GM23338 (cell line): Measurements from ENCODE around the gene CCDC73. TPM values are rescaled to one million over a fixed set of nuclear protein-coding genes. Genes with fewer than 3 reads are reported as not detected.
"Not testable (repeated sequence)": the region's sequence is repeated elsewhere in the genome, so short reads cannot be mapped to it uniquely, and the experiment has no call there.

Experiments
- ATAC-seq: fragments of 200-7000 bp; cut with Tn5 transposase; 3 replicates; pipeline ENCODE4 v1.9.1; 2020
- DNase-seq: peaks from one replicate; pipeline ENCODE4 v3.0.0-alpha.2; 2015; ENCODE audit warnings: low spot score
- H2AFZ ChIP-seq: fragments of 200-600 bp; sonication (generic); 2 replicates; pipeline ENCODE4 v1.8.0; 2016; ENCODE audit warnings: antibody characterized with exemption, mild to moderate bottlenecking, moderate library complexity
- H3F3A ChIP-seq: fragments of 200-600 bp; sonication (generic); replicated peaks from 2 replicates; pipeline ENCODE4 v1.8.0; 2017; ENCODE audit warnings: antibody characterized with exemption, mixed run types, low read depth
- H3K27ac ChIP-seq: fragments of 200-600 bp; sonication (generic); 2 replicates; pipeline ENCODE4 v1.6.1; 2016; ENCODE audit warnings: low read depth
- H3K27me3 ChIP-seq: fragments of 200-600 bp; sonication (generic); 2 replicates; pipeline ENCODE4 v1.8.0; 2016; ENCODE audit warnings: mild to moderate bottlenecking, mixed run types, moderate library complexity; ENCODE audit not compliant: insufficient read depth
- H3K36me3 ChIP-seq: fragments of 200-600 bp; sonication (generic); 2 replicates; pipeline ENCODE4 v1.8.0; 2016; ENCODE audit warnings: mild to moderate bottlenecking; ENCODE audit not compliant: insufficient read depth
- H3K4me1 ChIP-seq: fragments of 200-600 bp; sonication (generic); 2 replicates; pipeline ENCODE4 v1.8.0; 2016; ENCODE audit warnings: mild to moderate bottlenecking, moderate library complexity; ENCODE audit not compliant: insufficient read depth
- H3K4me2 ChIP-seq: fragments of 200-600 bp; sonication (generic); 2 replicates; pipeline ENCODE4 v1.7.1; 2017; ENCODE audit warnings: mixed run types
- H3K4me3 ChIP-seq: fragments of 200-600 bp; sonication (generic); 2 replicates; pipeline ENCODE4 v1.6.1; 2016; ENCODE audit warnings: mixed run types
- H3K79me2 ChIP-seq: fragments of 200-600 bp; sonication (generic); replicated peaks from 2 replicates; pipeline ENCODE4 v1.8.0; 2017; ENCODE audit warnings: mild to moderate bottlenecking; ENCODE audit not compliant: insufficient read depth
- H3K9me2 ChIP-seq: fragments of 200-600 bp; sonication (generic); 2 replicates; pipeline ENCODE4 v1.8.0; 2017; ENCODE audit not compliant: insufficient read depth
- H4K20me1 ChIP-seq: fragments of 200-600 bp; sonication (generic); replicated peaks from 2 replicates; pipeline ENCODE4 v1.8.0; 2017; ENCODE audit warnings: mild to moderate bottlenecking; ENCODE audit not compliant: insufficient read depth
- H3K27ac Mint-ChIP-seq: 2 replicates; pipeline ENCODE4 v1.8.0; 2020; ENCODE audit warnings: inconsistent platforms, mild to moderate bottlenecking, moderate library complexity, mixed read lengths
- H3K27me3 Mint-ChIP-seq: 3 replicates; pipeline ENCODE4 v1.8.0; 2022; ENCODE audit warnings: low read depth, mild to moderate bottlenecking, moderate library complexity, mixed read lengths, inconsistent platforms; ENCODE audit not compliant: insufficient read depth, poor library complexity
- H3K36me3 Mint-ChIP-seq: 3 replicates; pipeline ENCODE4 v1.8.0; 2021; ENCODE audit warnings: low read depth, mild to moderate bottlenecking, inconsistent platforms, moderate library complexity, mixed read lengths
- H3K4me1 Mint-ChIP-seq: 3 replicates; pipeline ENCODE4 v1.8.0; 2020; ENCODE audit warnings: mild to moderate bottlenecking, inconsistent platforms, mixed read lengths
- H3K4me3 Mint-ChIP-seq: 3 replicates; pipeline ENCODE4 v1.8.0; 2021; ENCODE audit warnings: moderate library complexity, mild to moderate bottlenecking, inconsistent platforms, mixed read lengths
- H3K9me3 Mint-ChIP-seq: 3 replicates; pipeline ENCODE4 v1.8.0; 2020; ENCODE audit warnings: moderate library complexity, mild to moderate bottlenecking, inconsistent platforms, mixed read lengths
- CTCF ChIP-seq, 2 experiments: fragments of 200-600 bp in 1 of 2; sonication (generic) in 1 of 2; conservative IDR thresholded peaks; 2 replicates each; pipeline versions ENCODE4 v1.5.1 to v1.6.1; 2016 to 2017; ENCODE audit warnings: antibody characterized with exemption in 2 of 2, low read depth in 2 of 2, mild to moderate bottlenecking in 2 of 2, moderate library complexity in 1 of 2
- ETS1 ChIP-seq: IDR thresholded peaks from 2 replicates; pipeline ENCODE4 v1.6.1; 2016; ENCODE audit warnings: antibody characterized with exemption
- EZH2 ChIP-seq: fragments of 200-600 bp; sonication (generic); IDR thresholded peaks from one replicate; pipeline ENCODE4 v1.8.0; 2017; ENCODE audit warnings: antibody characterized with exemption, mild to moderate bottlenecking, low read depth; ENCODE audit not compliant: unreplicated experiment
- EZH2phosphoT487 ChIP-seq: fragments of 200-600 bp; sonication (generic); IDR thresholded peaks from one replicate; pipeline ENCODE4 v1.8.1; 2018; ENCODE audit warnings: antibody characterized with exemption; ENCODE audit not compliant: unreplicated experiment
- JUNB ChIP-seq: IDR thresholded peaks from one replicate; pipeline ENCODE4 v1.6.1; 2016; ENCODE audit warnings: antibody characterized with exemption; ENCODE audit not compliant: unreplicated experiment
- NANOG ChIP-seq: IDR thresholded peaks from 2 replicates; pipeline ENCODE4 v1.6.1; 2016; ENCODE audit warnings: antibody characterized with exemption, borderline replicate concordance
- POLR2AphosphoS5 ChIP-seq: IDR thresholded peaks from 2 replicates; pipeline ENCODE4 v1.6.1; 2016; ENCODE audit warnings: antibody characterized with exemption, low read depth
- STAT1 ChIP-seq: IDR thresholded peaks from one replicate; pipeline ENCODE4 v1.6.1; 2016; ENCODE audit warnings: antibody characterized with exemption; ENCODE audit not compliant: unreplicated experiment
- ZNF114 ChIP-seq: fragments of 250-450 bp; sonication (Bioruptor Pico); IDR thresholded peaks from 2 replicates; pipeline ENCODE4 v1.5.0; 2020; ENCODE audit warnings: mild to moderate bottlenecking, moderate library complexity
- ZNF331 ChIP-seq: fragments of 250-450 bp; sonication (Bioruptor Pico); IDR thresholded peaks from 2 replicates; pipeline ENCODE4 v1.5.0; 2020; ENCODE audit warnings: low read depth, mild to moderate bottlenecking, moderate library complexity
- polyA plus RNA-seq: library from polyadenylated mRNA; unstranded; fragments of >200 nt; fragmentation: Nextera tagmentation; extraction: Ambion mirVana; gene quantifications from 2 replicates; pipeline ENCODE4 v1.2.1, GENCODE V29; 2016
- total RNA-seq: library from RNA; depleted of rRNA; stranded (reverse); fragments of >200 nt; shearing (Covaris generic); gene quantifications from 2 replicates; pipeline ENCODE4 v1.2.3, GENCODE V29; 2014
- TF ChIP-seq, protein P1 (sequence below): fragments of 250-450 bp; sonication (Bioruptor Pico); IDR thresholded peaks from 2 replicates; pipeline ENCODE4 v1.5.0; 2020; ENCODE audit warnings: mild to moderate bottlenecking, moderate library complexity

Gene CCDC73
- total and polyA plus RNA-seq, 2 experiments from 2014 or later, result 0.06 TPM; not detected in 1

DNA sequence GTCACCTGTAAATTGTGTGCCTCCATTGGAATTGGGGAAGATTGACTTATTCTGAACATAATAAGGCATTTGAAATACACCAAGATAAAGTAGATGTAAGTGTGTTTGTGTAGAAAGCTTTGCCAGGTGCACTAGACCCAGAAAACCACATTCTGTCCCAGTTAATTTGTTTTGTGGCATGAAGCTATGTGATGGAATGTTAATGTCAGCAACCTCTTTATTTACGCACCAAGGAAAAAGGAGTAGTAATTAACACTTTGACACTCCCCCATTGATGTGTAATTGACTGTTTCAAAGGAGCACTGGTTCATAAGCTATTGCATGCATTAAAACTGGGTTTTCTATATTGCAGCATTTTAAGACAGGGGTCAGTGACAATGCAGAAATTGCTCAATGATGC lies 196.5 kb downstream of the CCDC73 start (continued):
- TF ChIP-seq ETS1, result no peak
- TF ChIP-seq EZH2phosphoT487, result no peak
- no peak for TF ChIP-seq NANOG
- TF ChIP-seq ZNF331, result no peak
- TF ChIP-seq STAT1, result no peak

GRCh38 chr11:32596114-32596513 lies 198.3 kb downstream of the CCDC73 start:
- H3K27ac Mint-ChIP-seq, H3F3A ChIP-seq, ATAC-seq, H3K9me3 Mint-ChIP-seq, H3K4me3 ChIP-seq, H3K4me3 Mint-ChIP-seq, H3K4me2 ChIP-seq, H3K27me3 Mint-ChIP-seq, H3K27ac ChIP-seq, H2AFZ ChIP-seq, H3K9me2 ChIP-seq, H3K27me3 ChIP-seq, DNase-seq, H3K4me1 ChIP-seq: not testable (repeated sequence)
- peaks cover 18% of the 10 kb centered on the region for H3K79me2 ChIP-seq
- peaks cover 29% of the 10 kb centered on the region for H4K20me1 ChIP-seq
- peaks cover 62% of the 10 kb centered on the region for H3K36me3 ChIP-seq
- Mint-ChIP-seq H3K4me1 (peaks cover 15% of the 10 kb centered on the region; the same call in 2 of the 3 replicates), H3K36me3 (peaks cover 74% of the 10 kb centered on the region)

- H3K4me3 ChIP-seq, result no peak overlapping the region
- Mint-ChIP-seq H3K9me3 (no peaks in the 10 kb centered on the region; the same call in 2 of the 3 replicates), H3K4me3 (no peak overlapping the region), H3K27ac (no peak overlapping the region), H3K27me3 (no peaks in the 10 kb centered on the region), H3K36me3 (peaks cover 85% of the 10 kb centered on the region), H3K4me1 (peaks cover 15% of the 10 kb centered on the region; the same call in 2 of the 3 replicates)
- no peaks in the 10 kb centered on the region for H3K27me3 ChIP-seq
- H3K9me2 ChIP-seq, result no peaks in the 10 kb centered on the region
- H3K4me1 ChIP-seq, result 0 out of 2 replicates have a peak, but pooled peaks cover 5% of the 10 kb centered on the region
- H3F3A ChIP-seq, result no peaks in the 10 kb centered on the region
- no peak for DNase-seq
- peaks cover 67% of the 10 kb centered on the region for H3K36me3 ChIP-seq
- no peak for ATAC-seq
- peaks cover 36% of the 10 kb centered on the region for H3K79me2 ChIP-seq
- no peak overlapping the region for H2AFZ ChIP-seq
- no peak overlapping the region for H3K4me2 ChIP-seq
- no peak overlapping the region for H3K27ac ChIP-seq
- H4K20me1 ChIP-seq, result peaks cover 38% of the 10 kb centered on the region
- no peak for TF ChIP-seq POLR2AphosphoS5
- TF ChIP-seq EZH2phosphoT487, result no peak
- TF ChIP-seq NANOG, result no peak
- no peak for TF ChIP-seq EZH2
- TF ChIP-seq JUNB, result no peak
- TF ChIP-seq, protein P1, sequence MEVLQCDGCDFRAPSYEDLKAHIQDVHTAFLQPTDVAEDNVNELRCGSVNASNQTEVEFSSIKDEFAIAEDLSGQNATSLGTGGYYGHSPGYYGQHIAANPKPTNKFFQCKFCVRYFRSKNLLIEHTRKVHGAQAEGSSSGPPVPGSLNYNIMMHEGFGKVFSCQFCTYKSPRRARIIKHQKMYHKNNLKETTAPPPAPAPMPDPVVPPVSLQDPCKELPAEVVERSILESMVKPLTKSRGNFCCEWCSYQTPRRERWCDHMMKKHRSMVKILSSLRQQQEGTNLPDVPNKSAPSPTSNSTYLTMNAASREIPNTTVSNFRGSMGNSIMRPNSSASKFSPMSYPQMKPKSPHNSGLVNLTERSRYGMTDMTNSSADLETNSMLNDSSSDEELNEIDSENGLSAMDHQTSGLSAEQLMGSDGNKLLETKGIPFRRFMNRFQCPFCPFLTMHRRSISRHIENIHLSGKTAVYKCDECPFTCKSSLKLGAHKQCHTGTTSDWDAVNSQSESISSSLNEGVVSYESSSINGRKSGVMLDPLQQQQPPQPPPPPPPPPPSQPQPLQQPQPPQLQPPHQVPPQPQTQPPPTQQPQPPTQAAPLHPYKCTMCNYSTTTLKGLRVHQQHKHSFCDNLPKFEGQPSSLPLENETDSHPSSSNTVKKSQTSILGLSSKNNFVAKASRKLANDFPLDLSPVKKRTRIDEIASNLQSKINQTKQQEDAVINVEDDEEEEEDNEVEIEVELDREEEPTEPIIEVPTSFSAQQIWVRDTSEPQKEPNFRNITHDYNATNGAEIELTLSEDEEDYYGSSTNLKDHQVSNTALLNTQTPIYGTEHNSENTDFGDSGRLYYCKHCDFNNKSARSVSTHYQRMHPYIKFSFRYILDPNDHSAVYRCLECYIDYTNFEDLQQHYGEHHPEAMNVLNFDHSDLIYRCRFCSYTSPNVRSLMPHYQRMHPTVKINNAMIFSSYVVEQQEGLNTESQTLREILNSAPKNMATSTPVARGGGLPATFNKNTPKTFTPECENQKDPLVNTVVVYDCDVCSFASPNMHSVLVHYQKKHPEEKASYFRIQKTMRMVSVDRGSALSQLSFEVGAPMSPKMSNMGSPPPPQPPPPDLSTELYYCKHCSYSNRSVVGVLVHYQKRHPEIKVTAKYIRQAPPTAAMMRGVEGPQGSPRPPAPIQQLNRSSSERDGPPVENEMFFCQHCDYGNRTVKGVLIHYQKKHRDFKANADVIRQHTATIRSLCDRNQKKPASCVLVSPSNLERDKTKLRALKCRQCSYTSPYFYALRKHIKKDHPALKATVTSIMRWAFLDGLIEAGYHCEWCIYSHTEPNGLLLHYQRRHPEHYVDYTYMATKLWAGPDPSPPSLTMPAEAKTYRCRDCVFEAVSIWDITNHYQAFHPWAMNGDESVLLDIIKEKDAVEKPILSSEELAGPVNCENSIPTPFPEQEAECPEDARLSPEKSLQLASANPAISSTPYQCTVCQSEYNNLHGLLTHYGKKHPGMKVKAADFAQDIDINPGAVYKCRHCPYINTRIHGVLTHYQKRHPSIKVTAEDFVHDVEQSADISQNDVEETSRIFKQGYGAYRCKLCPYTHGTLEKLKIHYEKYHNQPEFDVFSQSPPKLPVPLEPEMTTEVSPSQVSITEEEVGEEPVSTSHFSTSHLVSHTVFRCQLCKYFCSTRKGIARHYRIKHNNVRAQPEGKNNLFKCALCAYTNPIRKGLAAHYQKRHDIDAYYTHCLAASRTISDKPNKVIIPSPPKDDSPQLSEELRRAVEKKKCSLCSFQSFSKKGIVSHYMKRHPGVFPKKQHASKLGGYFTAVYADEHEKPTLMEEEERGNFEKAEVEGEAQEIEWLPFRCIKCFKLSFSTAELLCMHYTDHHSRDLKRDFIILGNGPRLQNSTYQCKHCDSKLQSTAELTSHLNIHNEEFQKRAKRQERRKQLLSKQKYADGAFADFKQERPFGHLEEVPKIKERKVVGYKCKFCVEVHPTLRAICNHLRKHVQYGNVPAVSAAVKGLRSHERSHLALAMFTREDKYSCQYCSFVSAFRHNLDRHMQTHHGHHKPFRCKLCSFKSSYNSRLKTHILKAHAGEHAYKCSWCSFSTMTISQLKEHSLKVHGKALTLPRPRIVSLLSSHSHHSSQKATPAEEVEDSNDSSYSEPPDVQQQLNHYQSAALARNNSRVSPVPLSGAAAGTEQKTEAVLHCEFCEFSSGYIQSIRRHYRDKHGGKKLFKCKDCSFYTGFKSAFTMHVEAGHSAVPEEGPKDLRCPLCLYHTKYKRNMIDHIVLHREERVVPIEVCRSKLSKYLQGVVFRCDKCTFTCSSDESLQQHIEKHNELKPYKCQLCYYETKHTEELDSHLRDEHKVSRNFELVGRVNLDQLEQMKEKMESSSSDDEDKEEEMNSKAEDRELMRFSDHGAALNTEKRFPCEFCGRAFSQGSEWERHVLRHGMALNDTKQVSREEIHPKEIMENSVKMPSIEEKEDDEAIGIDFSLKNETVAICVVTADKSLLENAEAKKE (CRISPR knock-in tag), result no peak
- no peak for TF ChIP-seq CTCF (conservative IDR thresholded peaks at IDR 0.05; ENCODE audit: low read depth in 2 of 2)
- no peak for TF ChIP-seq ETS1
- TF ChIP-seq ZNF114, result no peak
Measured at GRCh38 chr11:32594272-32594671, 200.2 kb downstream of the CCDC73 start.
